OCI-LY7 (cell line): ENCODE data around the gene ZNRF3. TPM values are rescaled to one million over a fixed set of nuclear protein-coding genes. Genes with fewer than 3 reads are reported as not detected.

Source experiments
- BruUV-seq: library from RNA; stranded (reverse); fragments of 400-500 nt; replicated peaks from 2 replicates; lab custom pipeline; 2021; lab: Mats Ljungman, UMichigan
- CTCF ChIA-PET: fragments of 300-600 bp; sonication (Branson Sonifier 250); formaldehyde crosslinking; loops from one replicate; lab custom pipeline; 2022; ENCODE audit warnings: antibody characterized with exemption; ENCODE audit not compliant: unreplicated experiment; lab: Charles Lee
- POLR2A ChIA-PET: fragments of 300-600 bp; sonication (Branson Sonifier 250); formaldehyde crosslinking; loops from one replicate; lab custom pipeline; 2022; ENCODE audit warnings: antibody characterized with exemption; lab: Charles Lee
- DNase-seq: peaks from one replicate; pipeline ENCODE4 v3.0.0-alpha.2; 2015; ENCODE audit warnings: low spot score
- H2AFZ ChIP-seq: fragments of 200-600 bp; sonication (generic), shearing (Covaris generic); 2 replicates; pipeline ENCODE4 v1.6.1; 2014; ENCODE audit warnings: mild to moderate bottlenecking, antibody characterized with exemption, low read length, moderate library complexity
- H3K27ac ChIP-seq: fragments of 200-600 bp; sonication (generic); 2 replicates; pipeline ENCODE4 v1.5.1; 2014; ENCODE audit warnings: mixed run types, low read depth, mild to moderate bottlenecking, moderate library complexity, low read length, inconsistent platforms; ENCODE audit not compliant: poor library complexity, severe bottlenecking
- H3K36me3 ChIP-seq: fragments of 200-600 bp; sonication (generic); 2 replicates; pipeline ENCODE4 v1.6.1; 2014; ENCODE audit warnings: mild to moderate bottlenecking, antibody characterized with exemption, low read length, moderate library complexity, mixed read lengths; ENCODE audit not compliant: insufficient read depth
- H3K4me1 ChIP-seq: fragments of 200-600 bp; sonication (generic); 2 replicates; pipeline ENCODE4 v1.5.1; 2014; ENCODE audit warnings: mild to moderate bottlenecking, low read length; ENCODE audit not compliant: insufficient read depth, poor library complexity, severe bottlenecking
- H3K4me2 ChIP-seq: fragments of 200-600 bp; sonication (generic); 2 replicates; pipeline ENCODE4 v1.6.1; 2014; ENCODE audit warnings: mild to moderate bottlenecking, low read length
- H3K4me3 ChIP-seq: fragments of 200-600 bp; sonication (generic); 2 replicates; pipeline ENCODE4 v1.5.1; 2014; ENCODE audit warnings: mild to moderate bottlenecking, low read depth, low read length; ENCODE audit not compliant: poor library complexity, severe bottlenecking
- H3K79me2 ChIP-seq: fragments of 200-600 bp; sonication (generic); 2 replicates; pipeline ENCODE4 v1.6.1; 2016; ENCODE audit warnings: low read depth, mild to moderate bottlenecking, low read length, moderate library complexity, mixed read lengths; ENCODE audit not compliant: insufficient read depth
- H3K9me2 ChIP-seq: fragments of 200-600 bp; sonication (generic); 2 replicates; pipeline ENCODE4 v1.6.1; 2016; ENCODE audit warnings: mild to moderate bottlenecking, low read length, mixed read lengths; ENCODE audit not compliant: insufficient read depth
- H3K9me3 ChIP-seq: fragments of 200-600 bp; sonication (generic); 2 replicates; pipeline ENCODE4 v1.6.1; 2014; ENCODE audit warnings: mild to moderate bottlenecking, mixed run types, low read length, mixed read lengths
- H4K20me1 ChIP-seq: fragments of 200-600 bp; sonication (generic); 2 replicates; pipeline ENCODE4 v1.6.1; 2014; ENCODE audit warnings: mild to moderate bottlenecking, antibody characterized with exemption, low read length, moderate library complexity, mixed read lengths; ENCODE audit not compliant: insufficient read depth
- CTCF ChIP-seq: fragments of 200-600 bp; sonication (generic); conservative IDR thresholded peaks from 2 replicates; pipeline ENCODE4 v1.5.1; 2014; ENCODE audit warnings: mild to moderate bottlenecking, antibody characterized with exemption, low read length, moderate library complexity, mixed read lengths
- EZH2phosphoT487 ChIP-seq: fragments of 200-600 bp; sonication (generic); IDR thresholded peaks from 2 replicates; pipeline ENCODE4 v1.6.1; 2018; ENCODE audit warnings: low read depth, borderline replicate concordance, mild to moderate bottlenecking, mixed run types, antibody characterized with exemption, low read length, moderate library complexity, mixed read lengths
- intact Hi-C: fragments of 100-400 bp; cut with micrococcal nuclease; formaldehyde crosslinking; loops from one replicate; pipeline ENCODE4 v1.10.0; 2022; ENCODE audit not compliant: unreplicated experiment
- total RNA-seq, 2 experiments: library from RNA; depleted of rRNA in 1 of 2; stranded (reverse); fragments of >200 nt in 1 of 2; shearing (Covaris generic) in 1 of 2; gene quantifications; 2 replicates each; pipeline ENCODE4 v1.2.3, GENCODE V29; 2014 to 2022

The ZNRF3 gene
- total RNA-seq, 2 experiments from 2014 or later = 3.6 to 3.9 TPM

GRCh38 chr22:28837640-28838039, 45.7 kb upstream of the ZNRF3 start:
- Histone ChIP-seq H3K9me3 (no peaks in the 10 kb centered on the region), H3K4me2 (no peak overlapping the region), H3K4me1 (no peaks in the 10 kb centered on the region), H4K20me1 (no peaks in the 10 kb centered on the region), H3K9me2 (no peaks in the 10 kb centered on the region), H3K4me3 (no peak overlapping the region), H3K79me2 (no peaks in the 10 kb centered on the region), H3K36me3 (no peaks in the 10 kb centered on the region), H2AFZ (no peak overlapping the region), H3K27ac (no peak overlapping the region)
- ChIA-PET CTCF (no interaction called here), POLR2A (no interaction called here)
- intact Hi-C loops = no loop called here
- BruUV-seq = no TSS peak
- TF ChIP-seq CTCF (no peak), EZH2phosphoT487 (no peak)
- DNase-seq = no peak

- H3K36me3 ChIP-seq = no peaks in the 10 kb centered on the region
- H3K27ac ChIP-seq = no peak overlapping the region
- H3K9me2 ChIP-seq = no peaks in the 10 kb centered on the region
- POLR2A ChIA-PET = no interaction called here
- BruUV-seq = no TSS peak
- intact Hi-C loops = no loop called here
- no peaks in the 10 kb centered on the region for H3K79me2 ChIP-seq
- H3K4me2 ChIP-seq = no peak overlapping the region
- no peaks in the 10 kb centered on the region for H3K4me1 ChIP-seq
- DNase-seq = no peak
- no peak overlapping the region for H3K4me3 ChIP-seq
- no peaks in the 10 kb centered on the region for H4K20me1 ChIP-seq
- TF ChIP-seq EZH2phosphoT487 (no peak), CTCF (no peak)
- no peak overlapping the region for H2AFZ ChIP-seq
- no peaks in the 10 kb centered on the region for H3K9me3 ChIP-seq
- CTCF ChIA-PET = no interaction called here
Observed at GRCh38 chr22:28838971-28839370, 44.4 kb upstream of the ZNRF3 start.

GRCh38 chr22:28841111-28841510, 42.3 kb upstream of the ZNRF3 start:
- Histone ChIP-seq H3K4me1 (no peaks in the 10 kb centered on the region), H2AFZ (no peak overlapping the region), H3K79me2 (no peaks in the 10 kb centered on the region), H3K9me3 (no peaks in the 10 kb centered on the region), H3K4me3 (no peak overlapping the region), H3K27ac (no peak overlapping the region), H3K9me2 (no peaks in the 10 kb centered on the region), H4K20me1 (no peaks in the 10 kb centered on the region), H3K4me2 (no peak overlapping the region), H3K36me3 (no peaks in the 10 kb centered on the region)
- intact Hi-C loops = no loop called here
- ChIA-PET POLR2A (no interaction called here), CTCF (no interaction called here)
- DNase-seq = no peak
- no peak for TF ChIP-seq CTCF
- no TSS peak for BruUV-seq
